Measurements from ENCODE around the gene BID.

Gene BID

GRCh38 chr22:17818649-17819048 is 44.4 kb upstream of the BID start:
- no peak for TF ChIP-seq FOXP2 (optimal IDR thresholded peaks at IDR 0.05; ENCODE audit: borderline replicate concordance, extremely low read depth, extremely low read length, insufficient read depth)
- TF ChIP-seq, protein P1, sequence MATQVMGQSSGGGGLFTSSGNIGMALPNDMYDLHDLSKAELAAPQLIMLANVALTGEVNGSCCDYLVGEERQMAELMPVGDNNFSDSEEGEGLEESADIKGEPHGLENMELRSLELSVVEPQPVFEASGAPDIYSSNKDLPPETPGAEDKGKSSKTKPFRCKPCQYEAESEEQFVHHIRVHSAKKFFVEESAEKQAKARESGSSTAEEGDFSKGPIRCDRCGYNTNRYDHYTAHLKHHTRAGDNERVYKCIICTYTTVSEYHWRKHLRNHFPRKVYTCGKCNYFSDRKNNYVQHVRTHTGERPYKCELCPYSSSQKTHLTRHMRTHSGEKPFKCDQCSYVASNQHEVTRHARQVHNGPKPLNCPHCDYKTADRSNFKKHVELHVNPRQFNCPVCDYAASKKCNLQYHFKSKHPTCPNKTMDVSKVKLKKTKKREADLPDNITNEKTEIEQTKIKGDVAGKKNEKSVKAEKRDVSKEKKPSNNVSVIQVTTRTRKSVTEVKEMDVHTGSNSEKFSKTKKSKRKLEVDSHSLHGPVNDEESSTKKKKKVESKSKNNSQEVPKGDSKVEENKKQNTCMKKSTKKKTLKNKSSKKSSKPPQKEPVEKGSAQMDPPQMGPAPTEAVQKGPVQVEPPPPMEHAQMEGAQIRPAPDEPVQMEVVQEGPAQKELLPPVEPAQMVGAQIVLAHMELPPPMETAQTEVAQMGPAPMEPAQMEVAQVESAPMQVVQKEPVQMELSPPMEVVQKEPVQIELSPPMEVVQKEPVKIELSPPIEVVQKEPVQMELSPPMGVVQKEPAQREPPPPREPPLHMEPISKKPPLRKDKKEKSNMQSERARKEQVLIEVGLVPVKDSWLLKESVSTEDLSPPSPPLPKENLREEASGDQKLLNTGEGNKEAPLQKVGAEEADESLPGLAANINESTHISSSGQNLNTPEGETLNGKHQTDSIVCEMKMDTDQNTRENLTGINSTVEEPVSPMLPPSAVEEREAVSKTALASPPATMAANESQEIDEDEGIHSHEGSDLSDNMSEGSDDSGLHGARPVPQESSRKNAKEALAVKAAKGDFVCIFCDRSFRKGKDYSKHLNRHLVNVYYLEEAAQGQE (IDR thresholded peaks at IDR 0.05; ENCODE audit: insufficient read depth in 1 of 2, low read depth in 2 of 2, low read length in 2 of 2) = no peak
- no peak for TF ChIP-seq POLR2AphosphoS5 (IDR thresholded peaks at IDR 0.05; ENCODE audit: low read depth, low read length)
- no peak for TF ChIP-seq TAF1 (IDR thresholded peaks at IDR 0.05; ENCODE audit: borderline replicate concordance, insufficient read depth, low read length)
- no peak for TF ChIP-seq SIN3A (IDR thresholded peaks at IDR 0.05; ENCODE audit: borderline replicate concordance, insufficient read depth, low read length)

DNA sequence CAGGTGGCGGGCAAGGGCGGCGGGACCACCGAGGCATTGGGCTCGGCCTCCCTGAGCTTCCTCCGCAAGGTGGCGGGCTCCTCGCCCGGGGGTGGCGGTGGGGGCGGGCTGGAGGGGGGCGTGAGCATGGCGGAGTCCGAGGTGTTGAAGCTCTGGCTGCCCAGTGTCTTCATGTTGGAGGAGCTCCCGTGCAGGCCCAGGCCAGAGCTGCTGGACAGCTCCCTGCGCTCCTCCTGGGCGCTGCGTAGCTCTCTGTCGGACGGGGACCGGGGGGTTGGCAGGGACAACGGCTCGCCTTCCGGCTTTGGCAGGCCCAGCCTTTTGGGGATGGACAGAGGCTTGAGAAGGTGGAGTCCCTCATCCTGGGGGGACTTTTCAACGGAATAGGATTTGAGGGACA is 43.9 kb upstream of the BID start:
- no peak for TF ChIP-seq SIN3A (IDR thresholded peaks at IDR 0.05; ENCODE audit: borderline replicate concordance, insufficient read depth, low read length)
- TF ChIP-seq, protein P1 (IDR thresholded peaks at IDR 0.05; ENCODE audit: insufficient read depth in 1 of 2, low read depth in 2 of 2, low read length in 2 of 2) = peak; percentile 29 to 73; a peak in 2 of 4 replicates
- TF ChIP-seq FOXP2 (optimal IDR thresholded peaks at IDR 0.05; ENCODE audit: borderline replicate concordance, extremely low read depth, extremely low read length, insufficient read depth) = no peak
- no peak for TF ChIP-seq TAF1 (IDR thresholded peaks at IDR 0.05; ENCODE audit: borderline replicate concordance, insufficient read depth, low read length)
- no peak for TF ChIP-seq POLR2AphosphoS5 (IDR thresholded peaks at IDR 0.05; ENCODE audit: low read depth, low read length)

DNA sequence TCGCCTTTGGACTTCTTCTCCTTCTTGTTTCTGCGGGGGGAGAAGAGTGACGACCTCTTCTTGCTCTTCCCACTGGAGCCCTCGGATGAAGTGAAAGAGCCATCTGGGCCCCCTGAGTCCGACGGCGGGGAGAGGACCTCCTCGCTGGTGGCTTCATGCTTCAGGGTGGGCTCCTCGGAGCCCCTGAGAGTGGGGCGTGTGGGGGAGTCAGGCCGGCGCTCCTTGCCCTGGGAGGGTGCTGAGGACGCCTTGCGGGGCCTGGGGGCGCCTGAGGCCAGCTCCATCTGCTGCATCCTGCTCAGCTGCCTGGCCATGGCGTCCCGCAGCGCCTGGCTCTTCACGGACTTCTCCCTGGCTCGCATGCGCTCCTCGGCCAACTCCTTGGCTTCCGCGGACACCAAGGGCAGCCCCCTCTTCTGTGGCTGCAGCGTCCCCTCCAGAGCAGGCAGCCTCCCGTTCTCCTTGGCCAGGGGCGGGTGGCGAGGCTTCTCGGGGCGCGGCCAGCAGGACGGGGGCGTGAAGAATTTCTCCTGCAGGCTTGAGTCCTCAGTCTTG is 43.3 kb upstream of the BID start:
- TF ChIP-seq POLR2AphosphoS5 (IDR thresholded peaks at IDR 0.05; ENCODE audit: low read depth, low read length) (no peak), TAF1 (IDR thresholded peaks at IDR 0.05; ENCODE audit: borderline replicate concordance, insufficient read depth, low read length) (no peak), FOXP2 (optimal IDR thresholded peaks at IDR 0.05; ENCODE audit: borderline replicate concordance, extremely low read depth, extremely low read length, insufficient read depth) (no peak), SIN3A (IDR thresholded peaks at IDR 0.05; ENCODE audit: borderline replicate concordance, insufficient read depth, low read length) (no peak)
- TF ChIP-seq, protein P1 (IDR thresholded peaks at IDR 0.05; ENCODE audit: insufficient read depth in 1 of 2, low read depth in 2 of 2, low read length in 2 of 2) = no peak

- TF ChIP-seq POLR2AphosphoS5 (IDR thresholded peaks at IDR 0.05; ENCODE audit: low read depth, low read length) (no peak), SIN3A (IDR thresholded peaks at IDR 0.05; ENCODE audit: borderline replicate concordance, insufficient read depth, low read length) (no peak), TAF1 (IDR thresholded peaks at IDR 0.05; ENCODE audit: borderline replicate concordance, insufficient read depth, low read length) (no peak), FOXP2 (optimal IDR thresholded peaks at IDR 0.05; ENCODE audit: borderline replicate concordance, extremely low read depth, extremely low read length, insufficient read depth) (no peak)
- TF ChIP-seq, protein P1 (IDR thresholded peaks at IDR 0.05; ENCODE audit: insufficient read depth in 1 of 2, low read depth in 2 of 2, low read length in 2 of 2) = no peak
Measured at GRCh38 chr22:17817079-17817478, 42.8 kb upstream of the BID start.
